Progenitor cell of endocrine pancreas (in vitro differentiated cells): ENCODE results near the gene TMA7B. TPM values are rescaled to one million over a fixed set of nuclear protein-coding genes. Genes with fewer than 3 reads are reported as not detected.

ENCODE experiments used
- DNase-seq: peaks from one replicate; pipeline ENCODE4 v3.0.0; 2021; ENCODE audit warnings: low spot score; ENCODE audit not compliant: unreplicated experiment
- H3K27ac Mint-ChIP-seq: 2 replicates; pipeline ENCODE4 v1.8.0; 2021; ENCODE audit warnings: mild to moderate bottlenecking, moderate library complexity, mixed read lengths
- H3K27me3 Mint-ChIP-seq: 2 replicates; pipeline ENCODE4 v1.8.0; 2021; ENCODE audit warnings: mixed read lengths
- H3K36me3 Mint-ChIP-seq: 2 replicates; pipeline ENCODE4 v1.8.0; 2022; ENCODE audit warnings: mixed read lengths; ENCODE audit not compliant: insufficient read depth
- H3K4me1 Mint-ChIP-seq: 2 replicates; pipeline ENCODE4 v1.8.0; 2021; ENCODE audit warnings: low read depth, mixed read lengths
- H3K4me3 Mint-ChIP-seq: 2 replicates; pipeline ENCODE4 v1.8.0; 2021; ENCODE audit warnings: low read depth, mild to moderate bottlenecking, moderate library complexity, mixed read lengths
- H3K9me3 Mint-ChIP-seq: 2 replicates; pipeline ENCODE4 v1.8.0; 2021; ENCODE audit warnings: low read depth, mixed read lengths
- CTCF ChIP-seq: fragments of 200-600 bp; sonication (generic); IDR thresholded peaks from one replicate; pipeline ENCODE4 v1.5.0; 2021; ENCODE audit warnings: antibody characterized with exemption, mild to moderate bottlenecking; ENCODE audit not compliant: unreplicated experiment
- total RNA-seq: library from RNA; stranded (reverse); gene quantifications from 2 replicates; pipeline ENCODE4 v1.2.1, GENCODE V29; 2021

The TMA7B gene
- total RNA-seq, 1 donor from 2014 or later = not detected

- H3K27ac Mint-ChIP-seq = no peak overlapping the region
- H3K9me3 Mint-ChIP-seq = no peaks in the 10 kb centered on the region
- H3K4me1 Mint-ChIP-seq = peaks cover 8% of the 10 kb centered on the region
- H3K36me3 Mint-ChIP-seq = no peaks in the 10 kb centered on the region
- H3K4me3 Mint-ChIP-seq = no peak overlapping the region
- no peak for TF ChIP-seq CTCF
- no peak for DNase-seq
- peaks cover 33% of the 10 kb centered on the region for H3K27me3 Mint-ChIP-seq
Measured at GRCh38 chr22:39933741-39934140, 26.5 kb upstream of the TMA7B start.

GRCh38 chr22:39935116-39935515 is 25.1 kb upstream of the TMA7B start:
- Mint-ChIP-seq H3K4me3 (no peak overlapping the region), H3K27me3 (peaks cover 33% of the 10 kb centered on the region), H3K9me3 (no peaks in the 10 kb centered on the region), H3K27ac (no peak overlapping the region), H3K36me3 (no peaks in the 10 kb centered on the region), H3K4me1 (peaks cover 8% of the 10 kb centered on the region)
- DNase-seq = no peak
- TF ChIP-seq CTCF = no peak

- Mint-ChIP-seq H3K27ac (peak overlapping the region; percentile 2), H3K9me3 (no peaks in the 10 kb centered on the region), H3K4me1 (peaks cover 8% of the 10 kb centered on the region), H3K36me3 (no peaks in the 10 kb centered on the region), H3K27me3 (peaks cover 33% of the 10 kb centered on the region), H3K4me3 (no peak overlapping the region)
- DNase-seq = no peak
- TF ChIP-seq CTCF = no peak
Measured at GRCh38 chr22:39935612-39936011, 24.6 kb upstream of the TMA7B start.

GRCh38 chr22:39936523-39937145 is 23.6 kb upstream of the TMA7B start:
- Mint-ChIP-seq H3K27me3 (peaks cover 33% of the 10 kb centered on the region), H3K9me3 (no peaks in the 10 kb centered on the region), H3K27ac (no peak overlapping the region), H3K4me1 (peaks cover 9% of the 10 kb centered on the region), H3K4me3 (no peak overlapping the region), H3K36me3 (no peaks in the 10 kb centered on the region)
- no peak for DNase-seq
- no peak for TF ChIP-seq CTCF

- no peak for DNase-seq
- H3K9me3 Mint-ChIP-seq = no peaks in the 10 kb centered on the region
- H3K27ac Mint-ChIP-seq = no peak overlapping the region
- TF ChIP-seq CTCF = no peak
- no peaks in the 10 kb centered on the region for H3K36me3 Mint-ChIP-seq
- no peak overlapping the region for H3K4me3 Mint-ChIP-seq
- peaks cover 11% of the 10 kb centered on the region for H3K4me1 Mint-ChIP-seq
- H3K27me3 Mint-ChIP-seq = peaks cover 32% of the 10 kb centered on the region
Measured at GRCh38 chr22:39937906-39938305, 22.3 kb upstream of the TMA7B start.
